Stimulated activated CD4-positive, alpha-beta T cell treated with anti-CD3 and anti-CD28 coated beads, Interleukin-2, amount 100 ng/mL, for 48 hours (primary cell): ENCODE data around the gene ST14.
A peak's percentile ranks its signal among the peaks of the same experiment; 100 is the strongest.

Experiments used
- DNase-seq, 2 donors: peaks; one replicate each; pipeline ENCODE4 v3.0.0-alpha.2; 2020

The ST14 gene

DNA sequence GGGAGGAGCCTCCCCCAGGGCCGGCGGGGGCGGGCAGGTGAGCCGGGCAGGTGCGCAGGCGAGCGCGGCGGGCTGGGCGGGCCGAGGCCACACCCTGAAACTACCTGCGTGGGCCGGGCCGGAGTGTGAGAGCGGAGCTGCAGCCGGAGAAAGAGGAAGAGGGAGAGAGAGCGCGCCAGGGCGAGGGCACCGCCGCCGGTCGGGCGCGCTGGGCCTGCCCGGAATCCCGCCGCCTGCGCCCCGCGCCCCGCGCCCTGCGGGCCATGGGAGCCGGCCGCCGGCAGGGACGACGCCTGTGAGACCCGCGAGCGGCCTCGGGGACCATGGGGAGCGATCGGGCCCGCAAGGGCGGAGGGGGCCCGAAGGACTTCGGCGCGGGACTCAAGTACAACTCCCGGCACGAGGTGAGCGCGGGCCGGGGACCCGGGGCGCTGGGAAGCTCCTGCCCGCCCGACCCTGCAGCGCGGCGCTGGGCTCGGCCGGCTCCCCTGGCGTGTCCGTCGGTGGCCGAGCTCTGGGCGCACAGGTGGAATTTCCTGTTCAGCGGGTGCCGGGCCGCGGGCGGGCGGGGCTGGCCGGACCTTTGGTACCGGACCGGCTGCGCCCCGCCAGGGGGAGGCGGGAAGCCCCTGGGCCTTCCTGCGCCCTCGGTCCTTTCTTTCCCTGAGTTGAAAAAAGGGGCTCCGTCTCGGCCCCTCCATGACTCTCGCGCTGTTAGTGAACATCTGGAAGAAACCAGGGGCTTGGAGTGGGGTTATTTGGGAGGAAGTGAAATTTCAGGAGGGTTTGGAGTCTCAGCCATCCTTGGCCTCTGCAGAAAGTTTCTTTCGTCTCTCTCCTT lies at the start of gene ST14:
TSS of gene ST14 (plus strand) at position 126 of the 841 bp plus-strand sequence. CDS start at position 324, 198 bp downstream.
- DNase-seq, result no peak

DNA sequence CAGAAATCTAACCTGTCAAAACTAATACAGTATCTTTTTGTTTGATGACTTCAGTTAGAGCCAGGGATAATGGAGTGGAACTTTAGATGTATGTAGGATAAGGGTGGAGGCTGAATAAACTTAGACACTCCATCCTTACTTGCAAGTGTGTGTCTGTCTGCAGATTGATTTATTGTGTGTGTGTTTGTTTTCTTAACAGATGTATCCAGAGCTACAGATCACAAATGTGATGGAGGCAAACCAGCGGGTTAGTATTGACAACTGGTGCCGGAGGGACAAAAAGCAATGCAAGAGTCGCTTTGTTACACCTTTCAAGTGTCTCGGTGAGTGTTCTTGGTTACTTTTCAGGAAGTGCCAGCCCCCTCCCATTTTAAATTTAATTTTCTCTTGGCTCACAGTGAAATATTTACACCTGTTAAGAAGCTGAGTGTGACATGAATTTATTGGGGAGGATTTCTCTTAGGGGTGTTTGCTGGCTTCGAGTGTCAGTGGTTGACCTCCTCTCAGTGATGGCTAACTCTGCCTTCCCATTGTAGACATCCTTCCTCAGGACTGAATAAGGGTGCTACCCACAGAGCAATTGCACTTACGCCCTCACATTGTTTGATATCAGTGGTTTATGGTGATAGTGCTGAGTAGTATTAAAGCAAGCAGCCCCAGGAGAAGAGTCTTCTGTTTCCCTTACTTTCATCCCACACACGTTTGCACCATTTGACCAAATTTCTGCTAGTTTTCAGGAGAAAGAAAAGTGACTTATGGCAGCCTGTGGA lies 49.1 kb upstream of the ST14 start:
- no peak for DNase-seq

- DNase-seq, result no peak
Measured at GRCh38 chr11:130112071-130112830, 47.3 kb upstream of the ST14 start.

GRCh38 chr11:130114281-130114680 lies 45.3 kb upstream of the ST14 start:
- DNase-seq, result no peak

- no peak for DNase-seq
Measured at GRCh38 chr11:130114726-130115125, 44.9 kb upstream of the ST14 start.

DNA sequence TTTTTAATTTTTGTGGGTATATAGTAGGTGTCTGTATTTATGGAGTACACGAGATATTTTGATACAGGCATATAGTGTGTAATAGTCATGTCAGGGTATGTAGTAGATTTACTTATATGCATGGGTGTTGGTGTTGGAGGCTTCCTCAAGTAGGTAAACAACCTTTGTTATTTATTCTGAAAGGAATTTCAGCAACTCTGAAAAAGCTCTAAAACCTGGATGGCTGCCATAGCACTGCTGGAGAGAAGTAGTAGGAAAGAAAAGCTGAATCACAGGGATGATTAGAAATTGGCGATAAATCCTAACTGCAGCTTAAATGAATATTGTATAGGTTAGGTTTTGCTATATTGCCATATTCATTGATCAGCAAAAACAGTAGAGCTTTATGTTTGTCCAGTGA lies 44.4 kb upstream of the ST14 start:
- no peak for DNase-seq

DNA sequence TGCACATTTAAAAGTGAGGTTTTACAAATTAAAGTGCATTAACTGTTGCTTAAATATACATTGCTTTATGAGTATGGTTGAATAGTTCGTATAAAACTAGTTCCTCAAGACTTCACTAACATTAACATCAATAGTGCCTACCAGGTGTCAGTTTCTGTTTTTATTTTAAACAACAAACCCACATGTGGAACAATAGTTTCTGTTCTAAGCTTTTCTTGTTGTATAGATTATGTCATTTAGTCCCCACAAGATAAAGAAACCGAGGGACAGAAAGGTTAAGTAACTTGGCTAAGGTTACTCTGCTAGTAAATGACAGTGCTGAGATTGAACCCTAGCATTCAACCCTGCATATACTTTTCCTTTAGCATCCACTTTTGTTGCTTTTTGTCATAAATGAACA lies 41.4 kb upstream of the ST14 start:
- DNase-seq, result no peak

GRCh38 chr11:130118636-130119387 lies 40.8 kb upstream of the ST14 start:
- DNase-seq, result no peak

DNA sequence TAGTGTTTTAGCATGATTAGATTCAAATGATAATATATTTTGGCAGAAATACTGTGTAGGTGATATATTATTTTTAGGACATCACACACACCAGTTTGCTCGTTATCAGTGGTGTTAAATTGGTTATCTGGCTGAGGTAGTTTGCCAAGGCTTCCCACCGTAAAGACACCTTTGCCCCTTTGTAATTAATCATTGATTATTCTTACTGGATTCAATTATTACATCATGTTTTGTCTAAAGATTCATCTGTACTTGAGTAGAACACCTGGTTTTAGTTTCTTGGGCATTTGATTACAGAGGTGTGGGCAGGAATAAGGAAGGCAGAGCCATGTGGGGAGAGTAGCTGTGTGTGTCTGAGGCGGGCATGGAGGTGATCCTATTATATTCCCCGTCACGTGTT lies 39.5 kb upstream of the ST14 start:
- no peak for DNase-seq

DNA sequence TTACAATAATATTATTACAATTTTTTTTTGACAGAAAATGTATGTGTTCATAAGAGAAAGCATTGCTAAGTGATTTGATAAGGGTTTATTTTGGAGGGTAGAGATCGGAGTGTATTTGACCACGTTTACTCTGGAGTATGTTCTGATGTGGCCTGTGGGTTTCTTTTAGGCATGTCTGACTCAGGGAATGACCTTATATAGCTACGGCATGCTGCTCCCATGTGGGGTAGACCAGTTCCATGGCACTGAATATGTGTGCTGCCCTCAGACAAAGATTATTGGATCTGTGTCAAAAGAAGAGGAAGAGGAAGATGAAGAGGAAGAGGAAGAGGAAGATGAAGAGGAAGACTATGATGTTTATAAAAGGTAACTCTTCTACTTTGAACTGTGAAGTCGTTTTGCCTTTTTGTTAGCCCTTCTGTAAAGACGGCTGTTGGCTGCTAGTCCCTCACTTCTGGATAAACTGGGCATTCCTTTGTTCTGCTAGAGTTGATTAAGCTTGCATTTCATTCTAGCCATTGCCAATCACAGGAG lies 38.1 kb upstream of the ST14 start:
- DNase-seq, result no peak

GRCh38 chr11:130122141-130122575 lies 37.4 kb upstream of the ST14 start:
- peak; percentile 10 to 25 for DNase-seq

DNA sequence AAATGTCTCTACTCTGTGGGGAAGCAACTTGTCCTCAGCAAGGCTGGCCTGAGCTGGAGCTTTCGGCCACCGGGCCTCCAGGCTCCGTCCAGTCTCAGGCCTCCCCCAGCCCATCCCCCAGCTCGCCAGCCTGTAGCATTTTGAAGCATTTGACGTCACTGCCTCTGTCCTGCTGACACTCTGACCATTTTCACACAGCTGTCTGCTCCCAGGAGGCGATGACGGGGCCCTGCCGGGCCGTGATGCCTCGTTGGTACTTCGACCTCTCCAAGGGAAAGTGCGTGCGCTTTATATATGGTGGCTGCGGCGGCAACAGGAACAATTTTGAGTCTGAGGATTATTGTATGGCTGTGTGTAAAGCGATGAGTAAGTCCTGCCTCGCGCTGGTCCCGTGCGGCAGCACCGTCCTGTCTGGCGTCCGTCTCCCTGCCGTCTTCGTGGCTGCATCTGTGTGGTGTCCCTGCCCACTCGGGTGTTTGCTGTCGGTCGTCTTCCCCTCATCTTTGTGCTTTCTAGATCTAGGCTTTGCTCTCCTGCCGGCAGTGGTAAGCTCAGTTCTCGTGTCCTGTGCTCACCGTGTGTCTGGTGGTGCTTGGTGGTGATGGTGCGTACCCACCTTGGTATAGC lies 36.1 kb upstream of the ST14 start:
- no peak for DNase-seq

DNA sequence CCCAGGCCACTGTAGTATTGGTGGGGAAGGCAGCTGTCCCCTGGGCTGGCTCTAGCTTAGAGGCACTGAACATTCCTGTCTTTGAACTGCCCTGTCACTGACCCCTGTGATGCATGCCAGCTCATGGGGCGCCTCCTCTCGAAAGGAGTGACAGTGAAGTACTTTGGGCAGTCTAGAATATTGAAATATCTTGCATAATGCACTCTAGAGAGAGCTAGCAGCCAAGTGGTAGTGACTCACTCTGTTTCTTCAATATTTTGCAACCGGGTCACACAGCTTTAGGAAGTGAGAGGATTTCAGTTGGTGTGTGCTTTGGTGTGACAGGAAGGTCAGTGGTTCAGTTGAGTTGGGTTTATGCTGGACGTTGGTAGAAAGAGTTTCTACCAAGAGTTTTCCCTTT lies 35.5 kb upstream of the ST14 start:
- no peak for DNase-seq

DNA sequence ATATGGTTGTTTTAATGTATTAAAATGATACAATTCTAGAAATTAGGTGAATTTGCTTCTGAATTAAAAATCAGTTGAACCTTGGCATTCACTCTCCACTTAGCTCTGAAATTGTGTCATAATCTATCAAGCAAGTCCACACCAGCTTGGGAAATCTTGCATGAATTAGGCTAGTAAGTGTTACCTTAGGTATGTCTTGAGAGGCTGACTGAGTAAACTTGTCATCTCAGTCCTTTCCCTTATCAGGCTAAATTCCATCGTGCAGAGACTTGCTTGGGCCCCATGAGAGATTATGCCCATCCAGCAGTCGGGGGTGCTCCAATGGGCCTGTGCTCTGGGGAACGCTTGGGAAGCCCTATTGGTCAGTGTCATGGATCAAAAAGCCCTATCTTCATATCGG lies 33.9 kb upstream of the ST14 start:
- DNase-seq, result no peak

DNA sequence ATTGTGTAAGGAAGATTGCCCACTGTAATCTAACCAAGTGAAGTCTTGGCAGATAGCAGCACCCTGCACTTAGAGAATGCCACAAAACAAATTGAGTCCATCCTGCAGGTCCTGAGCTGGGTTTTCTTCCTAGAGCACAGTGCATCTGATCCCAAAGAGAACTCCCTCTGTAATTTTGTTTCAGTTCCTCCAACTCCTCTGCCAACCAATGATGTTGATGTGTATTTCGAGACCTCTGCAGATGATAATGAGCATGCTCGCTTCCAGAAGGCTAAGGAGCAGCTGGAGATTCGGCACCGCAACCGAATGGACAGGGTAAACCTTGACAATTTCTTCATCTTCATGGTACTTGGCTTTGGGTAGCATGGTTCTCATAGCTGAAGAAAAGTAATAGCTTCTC lies 33.1 kb upstream of the ST14 start:
- DNase-seq, result no peak

GRCh38 chr11:130127509-130127908 lies 32.1 kb upstream of the ST14 start:
- DNase-seq, result no peak

- DNase-seq, result no peak
Measured at GRCh38 chr11:130128626-130129025, 31.0 kb upstream of the ST14 start.

DNA sequence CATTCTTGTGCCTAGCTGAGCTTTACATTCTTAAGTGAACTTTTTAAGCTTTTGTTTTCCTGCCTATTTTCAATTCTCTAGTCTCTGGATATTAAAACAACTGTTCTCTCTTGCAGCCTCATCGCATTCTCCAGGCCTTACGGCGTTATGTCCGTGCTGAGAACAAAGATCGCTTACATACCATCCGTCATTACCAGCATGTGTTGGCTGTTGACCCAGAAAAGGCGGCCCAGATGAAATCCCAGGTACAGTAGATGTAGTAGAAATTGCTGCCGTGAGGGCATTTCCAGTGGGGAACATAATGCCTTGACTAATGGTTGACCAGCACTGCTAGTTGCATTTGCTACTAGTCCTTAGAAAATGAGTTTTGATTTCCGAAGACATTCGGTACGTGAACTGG lies 29.7 kb upstream of the ST14 start:
- DNase-seq, result no peak

DNA sequence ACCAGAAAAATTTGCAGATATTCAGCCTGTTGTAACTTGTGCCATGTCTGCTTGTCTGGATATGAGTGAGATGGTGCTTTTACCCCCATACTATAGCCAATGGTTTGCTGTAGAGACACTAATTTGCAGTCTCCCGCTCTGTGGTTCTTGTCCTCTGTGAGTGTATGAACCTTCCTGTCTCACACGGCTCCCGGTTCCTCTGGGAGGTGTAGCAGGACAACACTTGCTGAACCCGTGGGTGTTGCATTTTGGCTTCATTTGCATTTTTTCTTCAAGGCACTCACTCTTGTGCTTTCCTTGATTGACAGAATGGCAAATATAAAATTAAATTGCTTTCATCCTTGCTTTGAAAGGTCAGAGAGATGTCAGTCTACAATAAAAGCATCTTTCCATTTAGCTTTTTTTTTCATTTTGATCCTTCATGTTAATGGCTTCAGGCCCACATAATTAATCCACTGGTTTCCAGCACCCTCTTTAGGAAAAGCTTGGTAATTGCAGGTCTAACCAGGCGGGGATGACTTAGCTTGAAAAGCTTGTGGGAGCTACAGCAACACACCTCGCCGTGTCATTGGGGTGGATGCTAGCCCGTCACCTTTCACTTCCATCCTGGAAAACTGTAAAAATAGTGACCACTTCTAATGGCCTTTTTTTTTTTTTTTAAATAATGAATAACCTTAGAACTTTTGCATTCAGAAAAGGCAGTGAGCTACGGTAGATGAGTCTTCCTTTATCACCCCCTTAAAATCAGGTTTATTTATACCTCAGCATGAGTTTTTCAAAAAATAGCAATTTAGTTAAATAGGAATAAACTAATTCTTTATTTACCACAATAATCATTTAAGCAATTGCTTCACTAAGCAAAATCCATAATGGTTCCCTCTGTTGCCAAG lies 27.4 kb upstream of the ST14 start:
- peak; percentile 32 to 44 for DNase-seq

DNA sequence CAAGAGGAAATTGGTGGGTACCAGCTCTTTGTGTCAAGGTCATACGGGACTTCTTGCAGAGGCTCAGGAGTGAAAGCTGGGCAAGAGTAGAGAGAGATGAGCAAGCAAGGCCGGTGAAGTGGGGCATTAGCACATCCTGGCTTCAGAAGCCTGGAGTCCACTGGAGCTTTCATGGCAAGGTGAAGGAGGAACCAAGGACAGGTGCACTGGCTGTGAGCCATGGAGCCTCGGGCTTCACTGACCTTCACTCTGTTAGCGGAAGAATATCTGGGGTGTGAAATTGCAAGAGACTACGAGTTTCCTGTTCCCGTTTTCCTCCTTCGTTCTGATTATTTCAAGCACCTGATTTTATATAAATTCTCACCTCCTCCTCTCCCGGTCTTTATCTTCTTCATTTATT lies 25.9 kb upstream of the ST14 start:
- no peak for DNase-seq

DNA sequence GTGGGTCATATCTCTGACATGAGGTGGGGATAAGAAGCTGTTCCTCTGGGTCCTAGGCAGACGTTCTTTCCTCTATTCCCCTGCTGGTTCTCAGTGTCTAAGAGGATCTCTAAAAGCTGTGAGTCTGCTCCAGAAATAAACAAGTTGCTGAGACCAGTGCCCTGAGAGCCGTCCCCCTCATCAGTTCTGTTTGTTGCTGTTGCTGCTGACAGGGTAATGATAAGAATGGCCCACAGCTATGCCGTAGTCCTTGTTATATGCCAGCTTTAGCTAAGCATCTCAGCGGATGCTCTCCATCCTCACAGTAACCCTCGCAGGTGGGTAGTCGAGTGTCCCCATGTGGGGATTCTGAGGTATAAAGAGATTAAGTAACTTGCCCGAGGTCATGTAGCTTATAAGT lies 23.5 kb upstream of the ST14 start:
- no peak for DNase-seq
